ENCODE measurements around the gene CERS3. TPM values are rescaled to one million over a fixed set of nuclear protein-coding genes. Genes with fewer than 3 reads are reported as not detected.

The CERS3 gene
- total RNA-seq, 1 experiment from 2014 or later: not detected

DNA sequence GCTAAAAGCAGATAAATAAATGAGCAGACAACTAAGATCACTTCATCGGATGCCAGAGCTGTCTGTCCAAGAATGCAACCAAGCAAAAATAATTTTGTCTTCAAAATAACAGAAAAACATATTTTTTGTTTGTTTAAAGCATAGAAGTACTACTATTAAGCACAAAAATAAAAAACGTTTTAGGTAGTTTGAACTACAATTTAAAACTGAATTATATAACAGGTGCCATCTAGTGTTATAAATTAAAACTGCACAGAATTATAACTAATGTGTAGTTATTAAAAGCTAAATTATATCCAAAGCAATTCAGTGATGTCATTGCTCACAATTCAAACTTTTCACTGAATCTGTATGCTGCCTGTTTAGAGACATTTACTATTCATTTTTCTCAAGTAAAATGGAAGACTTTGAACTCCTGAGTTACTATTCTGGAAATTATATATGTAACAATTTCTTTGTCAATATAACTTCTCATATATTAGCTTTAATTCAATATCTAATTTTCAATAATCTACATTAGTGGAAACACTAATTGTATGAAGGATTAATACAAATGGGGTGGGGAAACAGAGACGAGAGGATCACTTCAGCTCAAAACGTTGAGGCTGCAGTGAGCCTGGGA, 43.7 kb upstream of the CERS3 start:
- ATAC-seq (no peak), DNase-seq (ENCODE audit: low read depth, low spot score) (no peak)
- no peak overlapping the region for H3K27ac ChIP-seq (ENCODE audit: low read length)
- no peak overlapping the region for H3K4me3 ChIP-seq (ENCODE audit: low read depth in 2 of 2, low read length in 2 of 2)
- TF ChIP-seq POLR2AphosphoS5 (IDR thresholded peaks at IDR 0.05; ENCODE audit: low read depth, low read length): no peak
- peak; percentile 48; the same call in 1 of the 2 replicates for TF ChIP-seq CTCF (IDR thresholded peaks at IDR 0.05)
- TF ChIP-seq TCF7L2 (IDR thresholded peaks at IDR 0.05; ENCODE audit: low read depth, low read length): no peak
- H3K9me3 ChIP-seq (ENCODE audit: control insufficient read depth, insufficient read depth, low read depth, low read length): no peaks in the 10 kb centered on the region
- H3K4me1 ChIP-seq (ENCODE audit: control insufficient read depth, insufficient read depth, low read length): no peaks in the 10 kb centered on the region
- peaks cover 7% of the 10 kb centered on the region for H3K36me3 ChIP-seq (ENCODE audit: control insufficient read depth, insufficient read depth, low read length)
- no TSS peak for BruUV-seq (replicated peaks)
- H3K27me3 ChIP-seq (ENCODE audit: control insufficient read depth, insufficient read depth, low read length): no peaks in the 10 kb centered on the region
- in situ Hi-C loops (cut with HindIII; ENCODE audit: low pct_unique_long_range_greater_than_20kb, low sequenced_read_pairs) (no loop called here), intact Hi-C loops (cut with micrococcal nuclease; ENCODE audit: unreplicated experiment) (no loop called here)
- ChIA-PET CTCF (interaction anchor here (0.7 to 2.4 kb wide), 2 partner anchors 180 to 223 kb away, joined by 3 to 13 read pairs; no protein-coding TSS in a partner anchor), POLR2A (no interaction called here)

DNA sequence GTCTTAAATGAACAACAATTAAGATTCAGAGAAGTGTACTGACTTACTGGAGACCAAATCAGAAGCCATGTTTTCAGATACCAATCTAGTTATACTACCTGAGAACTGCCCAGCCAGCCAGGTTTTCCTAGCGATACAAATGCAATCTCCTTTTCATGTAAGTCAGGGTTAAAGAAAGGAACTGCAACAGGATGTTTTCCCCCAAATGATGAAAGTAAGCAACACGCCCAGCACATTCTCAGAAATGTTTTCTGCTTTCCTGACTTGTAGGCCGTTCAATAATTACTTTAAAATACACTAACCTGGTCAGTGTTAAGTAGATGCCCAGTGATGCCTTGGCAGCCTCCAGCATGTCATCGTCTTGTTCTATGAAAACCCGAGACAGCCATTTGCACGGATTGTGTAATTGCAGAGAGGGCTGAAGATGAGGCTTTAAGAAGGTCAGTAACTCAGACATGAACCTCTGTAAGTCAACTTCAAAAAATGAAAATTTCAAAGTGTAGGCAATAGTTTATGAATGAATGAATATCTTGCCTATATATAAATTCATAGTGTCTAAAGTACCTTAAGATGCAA, 42.9 kb upstream of the CERS3 start:
- Histone ChIP-seq H3K9me3 (ENCODE audit: control insufficient read depth, insufficient read depth, low read depth, low read length) (no peaks in the 10 kb centered on the region), H3K4me1 (ENCODE audit: control insufficient read depth, insufficient read depth, low read length) (no peaks in the 10 kb centered on the region), H3K27ac (ENCODE audit: low read length) (no peak overlapping the region), H3K27me3 (ENCODE audit: control insufficient read depth, insufficient read depth, low read length) (no peaks in the 10 kb centered on the region), H3K4me3 (ENCODE audit: low read depth in 2 of 2, low read length in 2 of 2) (no peak overlapping the region), H3K36me3 (ENCODE audit: control insufficient read depth, insufficient read depth, low read length) (peaks cover 7% of the 10 kb centered on the region)
- in situ Hi-C loops (cut with HindIII; ENCODE audit: low pct_unique_long_range_greater_than_20kb, low sequenced_read_pairs): no loop called here
- ChIA-PET CTCF (interaction anchor here (2.4 kb wide), 1 partner anchor 222 kb away, joined by 13 read pairs; no protein-coding TSS in a partner anchor), POLR2A (no interaction called here)
- intact Hi-C loops (cut with micrococcal nuclease; ENCODE audit: unreplicated experiment): loop anchor here (2.0 kb wide), 1 partner anchor 221 kb away; no protein-coding TSS in a partner anchor
- ATAC-seq: no peak
- TF ChIP-seq SIN3A (IDR thresholded peaks at IDR 0.05; ENCODE audit: borderline replicate concordance, insufficient read depth, low read depth, low read length): no peak
- no peak for TF ChIP-seq TCF7L2 (IDR thresholded peaks at IDR 0.05; ENCODE audit: low read depth, low read length)
- no peak for TF ChIP-seq POLR2AphosphoS5 (IDR thresholded peaks at IDR 0.05; ENCODE audit: low read depth, low read length)
- no peak for TF ChIP-seq CTCF (IDR thresholded peaks at IDR 0.05)
- TF ChIP-seq REST (IDR thresholded peaks at IDR 0.05; ENCODE audit: insufficient read depth in 1 of 2, low read depth in 2 of 2, low read length in 1 of 2): no peak
- DNase-seq (ENCODE audit: low read depth, low spot score): no peak
- no TSS peak for BruUV-seq (replicated peaks)

Data from Panc1 (cell line).